Panc1 (cell line): ENCODE results near the gene CCND1. TPM values are rescaled to one million over a fixed set of nuclear protein-coding genes. Genes with fewer than 3 reads are reported as not detected.

Source experiments
- ATAC-seq: fragments of 200-7000 bp; cut with Tn5 transposase; 2 replicates; pipeline ENCODE4 v1.9.1; 2020; ENCODE audit warnings: mild to moderate bottlenecking, moderate library complexity
- BruUV-seq: library from RNA; stranded (reverse); fragments of 400-500 nt; replicated peaks from 2 replicates; lab custom pipeline; 2021; lab: Mats Ljungman, UMichigan
- CTCF ChIA-PET: fragments of 300-600 bp; sonication (Branson Sonifier 250); formaldehyde crosslinking; loops from one replicate; lab custom pipeline; 2022; ENCODE audit warnings: antibody characterized with exemption; lab: Charles Lee
- POLR2A ChIA-PET: fragments of 300-600 bp; sonication (Branson Sonifier 250); formaldehyde crosslinking; loops from one replicate; lab custom pipeline; 2022; ENCODE audit warnings: antibody characterized with exemption; lab: Charles Lee
- DNase-seq: peaks from one replicate; pipeline ENCODE4 v3.0.0-alpha.2; 2010; ENCODE audit warnings: low read depth, low spot score
- H3K27ac ChIP-seq: 2 replicates; pipeline ENCODE4 v1.5.1; 2011; ENCODE audit warnings: mild to moderate bottlenecking, low read length, inconsistent platforms
- H3K27me3 ChIP-seq: fragments of 200-500 bp; sonication (Bioruptor generic); 2 replicates; pipeline ENCODE4 v1.6.0; 2014; ENCODE audit warnings: low read length, inconsistent platforms; ENCODE audit not compliant: control insufficient read depth, insufficient read depth
- H3K36me3 ChIP-seq: fragments of 200-500 bp; sonication (Bioruptor generic); 2 replicates; pipeline ENCODE4 v1.5.1; 2014; ENCODE audit warnings: inconsistent platforms, mild to moderate bottlenecking, low read length, moderate library complexity; ENCODE audit not compliant: control insufficient read depth, insufficient read depth
- H3K4me1 ChIP-seq: 2 replicates; pipeline ENCODE4 v1.5.1; 2011; ENCODE audit warnings: inconsistent platforms, mild to moderate bottlenecking, low read length, moderate library complexity; ENCODE audit not compliant: control insufficient read depth, insufficient read depth
- H3K4me3 ChIP-seq, 2 experiments: 2 replicates each; pipeline ENCODE4 v1.5.1; 2011 to 2012; ENCODE audit warnings: low read depth in 2 of 2, low read length in 2 of 2, mild to moderate bottlenecking in 2 of 2, inconsistent platforms in 1 of 2, moderate library complexity in 1 of 2
- H3K9me3 ChIP-seq: fragments of 200-500 bp; sonication (Bioruptor generic); 2 replicates; pipeline ENCODE4 v1.5.1; 2014; ENCODE audit warnings: low read depth, mild to moderate bottlenecking, inconsistent platforms, low read length, moderate library complexity; ENCODE audit not compliant: control insufficient read depth, insufficient read depth
- POLR2AphosphoS5 ChIP-seq: IDR thresholded peaks from 2 replicates; pipeline ENCODE4 v1.6.1; 2012; ENCODE audit warnings: mild to moderate bottlenecking, low read depth, low read length, moderate library complexity
- SIN3A ChIP-seq: IDR thresholded peaks from 2 replicates; pipeline ENCODE4 v1.6.1; 2012; ENCODE audit warnings: low read depth, mild to moderate bottlenecking, low read length, moderate library complexity, borderline replicate concordance; ENCODE audit not compliant: insufficient read depth
- TCF7L2 ChIP-seq: IDR thresholded peaks from 2 replicates; pipeline ENCODE4 v1.6.1; 2011; ENCODE audit warnings: mild to moderate bottlenecking, low read depth, low read length, inconsistent platforms
- in situ Hi-C: cut with HindIII; loops from 2 replicates; pipeline ENCODE4 v1.10.0; 2016; ENCODE audit warnings: low sequenced_read_pairs, low pct_unique_long_range_greater_than_20kb
- intact Hi-C: fragments of 100-400 bp; cut with micrococcal nuclease; formaldehyde crosslinking; loops from one replicate; pipeline ENCODE4 v1.10.0; 2022; ENCODE audit not compliant: unreplicated experiment
- total RNA-seq: library from RNA; stranded (reverse); gene quantifications from one replicate; pipeline ENCODE4 v1.2.1, GENCODE V29; 2021; ENCODE audit not compliant: unreplicated experiment
- TF ChIP-seq, protein P1 (sequence below), 2 experiments: IDR thresholded peaks; 2 replicates each; pipeline ENCODE4 v1.6.1; 2011 to 2012; ENCODE audit warnings: low read depth in 2 of 2, control low read depth in 1 of 2, low read length in 1 of 2, mild to moderate bottlenecking in 1 of 2, moderate library complexity in 1 of 2; ENCODE audit not compliant: insufficient read depth in 1 of 2
- TF ChIP-seq, protein P2 (sequence below): fragments of 450-650 bp; IDR thresholded peaks from 2 replicates; pipeline ENCODE4 v1.5.1; 2017; ENCODE audit warnings: mild to moderate bottlenecking

The CCND1 gene
- total RNA-seq, 1 experiment from 2014 or later = 259 TPM

DNA sequence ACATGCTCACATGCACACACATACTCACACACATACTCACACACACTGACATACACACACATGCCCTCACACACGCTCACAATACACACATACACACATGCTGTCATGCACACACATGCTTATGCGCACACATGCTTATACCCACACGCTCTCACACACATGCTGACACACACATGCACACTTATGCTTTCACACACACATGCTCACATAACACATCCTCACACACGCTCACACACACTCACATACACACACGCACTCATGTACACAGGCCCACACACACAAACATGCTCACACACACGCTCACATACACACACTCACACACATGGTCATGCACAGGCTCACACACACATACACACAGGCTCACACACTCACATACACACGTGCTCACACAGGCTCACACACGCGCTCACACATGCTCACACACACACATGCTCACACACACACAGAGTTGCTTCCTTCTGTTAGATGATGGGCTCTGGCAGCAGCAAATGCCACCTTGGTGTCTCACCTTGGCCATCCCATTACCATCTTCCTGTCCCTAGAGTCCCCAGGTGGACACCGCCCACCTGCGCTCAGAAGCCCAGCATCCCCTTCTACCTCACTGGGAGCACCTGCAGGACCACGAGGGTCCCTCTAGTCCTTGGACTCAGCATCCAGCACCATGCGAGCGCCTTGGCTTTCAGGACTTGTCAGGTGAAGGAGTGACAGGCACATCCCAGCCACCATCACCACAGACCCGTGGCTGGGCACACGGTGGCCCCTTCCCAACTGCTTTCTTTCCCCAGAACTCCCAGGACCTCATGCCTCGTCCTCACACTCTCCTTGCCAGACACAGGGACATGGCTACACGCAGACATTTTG, 44.9 kb upstream of the CCND1 start:
- POLR2A ChIA-PET = no interaction called here
- ATAC-seq = no peak
- H3K9me3 ChIP-seq = no peaks in the 10 kb centered on the region
- intact Hi-C loops (no loop called here), in situ Hi-C loops (no loop called here)
- no peak for DNase-seq
- TF ChIP-seq POLR2AphosphoS5 = no peak
- TF ChIP-seq, protein P1, sequence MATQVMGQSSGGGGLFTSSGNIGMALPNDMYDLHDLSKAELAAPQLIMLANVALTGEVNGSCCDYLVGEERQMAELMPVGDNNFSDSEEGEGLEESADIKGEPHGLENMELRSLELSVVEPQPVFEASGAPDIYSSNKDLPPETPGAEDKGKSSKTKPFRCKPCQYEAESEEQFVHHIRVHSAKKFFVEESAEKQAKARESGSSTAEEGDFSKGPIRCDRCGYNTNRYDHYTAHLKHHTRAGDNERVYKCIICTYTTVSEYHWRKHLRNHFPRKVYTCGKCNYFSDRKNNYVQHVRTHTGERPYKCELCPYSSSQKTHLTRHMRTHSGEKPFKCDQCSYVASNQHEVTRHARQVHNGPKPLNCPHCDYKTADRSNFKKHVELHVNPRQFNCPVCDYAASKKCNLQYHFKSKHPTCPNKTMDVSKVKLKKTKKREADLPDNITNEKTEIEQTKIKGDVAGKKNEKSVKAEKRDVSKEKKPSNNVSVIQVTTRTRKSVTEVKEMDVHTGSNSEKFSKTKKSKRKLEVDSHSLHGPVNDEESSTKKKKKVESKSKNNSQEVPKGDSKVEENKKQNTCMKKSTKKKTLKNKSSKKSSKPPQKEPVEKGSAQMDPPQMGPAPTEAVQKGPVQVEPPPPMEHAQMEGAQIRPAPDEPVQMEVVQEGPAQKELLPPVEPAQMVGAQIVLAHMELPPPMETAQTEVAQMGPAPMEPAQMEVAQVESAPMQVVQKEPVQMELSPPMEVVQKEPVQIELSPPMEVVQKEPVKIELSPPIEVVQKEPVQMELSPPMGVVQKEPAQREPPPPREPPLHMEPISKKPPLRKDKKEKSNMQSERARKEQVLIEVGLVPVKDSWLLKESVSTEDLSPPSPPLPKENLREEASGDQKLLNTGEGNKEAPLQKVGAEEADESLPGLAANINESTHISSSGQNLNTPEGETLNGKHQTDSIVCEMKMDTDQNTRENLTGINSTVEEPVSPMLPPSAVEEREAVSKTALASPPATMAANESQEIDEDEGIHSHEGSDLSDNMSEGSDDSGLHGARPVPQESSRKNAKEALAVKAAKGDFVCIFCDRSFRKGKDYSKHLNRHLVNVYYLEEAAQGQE (IDR thresholded peaks at IDR 0.05; ENCODE audit: insufficient read depth in 1 of 2, low read depth in 2 of 2, low read length in 1 of 2) = no peak
- no peak for TF ChIP-seq TCF7L2
- TF ChIP-seq, protein P2, sequence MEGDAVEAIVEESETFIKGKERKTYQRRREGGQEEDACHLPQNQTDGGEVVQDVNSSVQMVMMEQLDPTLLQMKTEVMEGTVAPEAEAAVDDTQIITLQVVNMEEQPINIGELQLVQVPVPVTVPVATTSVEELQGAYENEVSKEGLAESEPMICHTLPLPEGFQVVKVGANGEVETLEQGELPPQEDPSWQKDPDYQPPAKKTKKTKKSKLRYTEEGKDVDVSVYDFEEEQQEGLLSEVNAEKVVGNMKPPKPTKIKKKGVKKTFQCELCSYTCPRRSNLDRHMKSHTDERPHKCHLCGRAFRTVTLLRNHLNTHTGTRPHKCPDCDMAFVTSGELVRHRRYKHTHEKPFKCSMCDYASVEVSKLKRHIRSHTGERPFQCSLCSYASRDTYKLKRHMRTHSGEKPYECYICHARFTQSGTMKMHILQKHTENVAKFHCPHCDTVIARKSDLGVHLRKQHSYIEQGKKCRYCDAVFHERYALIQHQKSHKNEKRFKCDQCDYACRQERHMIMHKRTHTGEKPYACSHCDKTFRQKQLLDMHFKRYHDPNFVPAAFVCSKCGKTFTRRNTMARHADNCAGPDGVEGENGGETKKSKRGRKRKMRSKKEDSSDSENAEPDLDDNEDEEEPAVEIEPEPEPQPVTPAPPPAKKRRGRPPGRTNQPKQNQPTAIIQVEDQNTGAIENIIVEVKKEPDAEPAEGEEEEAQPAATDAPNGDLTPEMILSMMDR = no peak
- no peak for TF ChIP-seq SIN3A
- CTCF ChIA-PET = no interaction called here
- H3K27me3 ChIP-seq = no peaks in the 10 kb centered on the region
- no TSS peak for BruUV-seq
- H3K4me1 ChIP-seq = no peaks in the 10 kb centered on the region
- H3K36me3 ChIP-seq = no peaks in the 10 kb centered on the region
- no peak overlapping the region for H3K27ac ChIP-seq
- H3K4me3 ChIP-seq = no peak overlapping the region

DNA sequence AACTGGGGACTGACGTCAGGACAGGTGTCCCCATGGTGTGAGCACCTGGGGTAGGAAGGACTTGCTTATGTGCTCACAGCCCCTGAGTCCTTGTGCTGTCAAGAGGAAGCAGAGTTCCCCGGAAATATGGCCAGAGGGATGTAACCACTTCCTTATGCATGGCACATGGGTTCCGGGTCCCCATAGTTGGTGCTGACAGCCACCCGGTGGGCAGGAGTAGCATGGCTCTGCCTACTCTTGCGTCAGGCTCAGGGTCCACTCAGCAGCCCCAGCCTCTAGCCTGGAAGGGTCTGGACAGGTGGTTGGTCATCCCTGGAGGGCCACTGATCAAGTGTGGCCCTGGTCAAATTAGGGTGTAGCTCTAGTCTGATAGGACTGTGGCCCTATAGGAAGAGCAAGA, 42.8 kb upstream of the CCND1 start:
- in situ Hi-C loops (no loop called here), intact Hi-C loops (no loop called here)
- H3K27ac ChIP-seq = no peak overlapping the region
- ChIA-PET POLR2A (no interaction called here), CTCF (no interaction called here)
- no TSS peak for BruUV-seq
- H3K4me3 ChIP-seq = no peak overlapping the region
- H3K4me1 ChIP-seq = no peaks in the 10 kb centered on the region
- no peak for DNase-seq
- TF ChIP-seq TCF7L2 (no peak), POLR2AphosphoS5 (no peak), SIN3A (no peak)
- TF ChIP-seq, protein P2 = no peak
- TF ChIP-seq, protein P1 (IDR thresholded peaks at IDR 0.05; ENCODE audit: insufficient read depth in 1 of 2, low read depth in 2 of 2, low read length in 1 of 2) = no peak
- peak; percentile 55; the same call in 1 of the 2 replicates for ATAC-seq
- no peaks in the 10 kb centered on the region for H3K27me3 ChIP-seq
- H3K36me3 ChIP-seq = no peaks in the 10 kb centered on the region
- H3K9me3 ChIP-seq = no peaks in the 10 kb centered on the region
